Epithelial cell of proximal tubule (primary cell): ENCODE measurements around the gene TCEANC2. TPM values are rescaled to one million over a fixed set of nuclear protein-coding genes. Genes with fewer than 3 reads are reported as not detected.
"Not testable (repeated sequence)": the region's sequence is repeated elsewhere in the genome, so short reads cannot be mapped to it uniquely, and the experiment has no call there.

ENCODE experiments used
- DNase-seq: peaks from one replicate; pipeline ENCODE4 v3.0.0-alpha.2; 2011; ENCODE audit warnings: low read depth
- H3K4me3 ChIP-seq: 2 replicates; pipeline ENCODE4 v1.5.1; 2011; ENCODE audit warnings: low read depth, mild to moderate bottlenecking, low read length
- CTCF ChIP-seq: conservative IDR thresholded peaks from 2 replicates; pipeline ENCODE4 v1.5.1; 2012; ENCODE audit warnings: low read depth, mild to moderate bottlenecking, low read length
- total RNA-seq: library from RNA; depleted of rRNA; stranded (reverse); fragments of >200 nt; gene quantifications from 2 replicates; pipeline ENCODE4 v1.2.3, GENCODE V29; 2015

The TCEANC2 gene
- total RNA-seq, 1 donor from 2014 or later, result 1.9 TPM

GRCh38 chr1:54028306-54029251 is 24.8 kb upstream of the TCEANC2 start:
- no peak for DNase-seq
- no peak overlapping the region for H3K4me3 ChIP-seq
- TF ChIP-seq CTCF, result no peak

GRCh38 chr1:54037476-54037875 is 15.9 kb upstream of the TCEANC2 start:
- no peak for TF ChIP-seq CTCF
- no peak for DNase-seq
- no peak overlapping the region for H3K4me3 ChIP-seq

- no peak for TF ChIP-seq CTCF
- no peak overlapping the region for H3K4me3 ChIP-seq
- no peak for DNase-seq
These were observed 11.6 kb upstream of the TCEANC2 start for GRCh38 chr1:54041806-54042205.

- no peak for DNase-seq
- TF ChIP-seq CTCF, result no peak
- no peak overlapping the region for H3K4me3 ChIP-seq
These were observed 7.9 kb upstream of the TCEANC2 start for GRCh38 chr1:54045496-54045895.

- no peak for DNase-seq
- TF ChIP-seq CTCF, result no peak
- H3K4me3 ChIP-seq, result no peak overlapping the region
These were observed 6.6 kb upstream of the TCEANC2 start for GRCh38 chr1:54046671-54047383.

GRCh38 chr1:54047384-54048305 is 5.8 kb upstream of the TCEANC2 start:
- no peak for DNase-seq
- TF ChIP-seq CTCF, result no peak
- no peak overlapping the region for H3K4me3 ChIP-seq

- H3K4me3 ChIP-seq, DNase-seq: not testable (repeated sequence)
These were observed 3.0 kb upstream of the TCEANC2 start for GRCh38 chr1:54050435-54050834.
